ENCODE measurements around the gene TSPAN32.

- TF ChIP-seq CTCF (conservative IDR thresholded peaks at IDR 0.05 in 1 of 2, IDR thresholded peaks at IDR 0.05 in 1 of 2; ENCODE audit: low read depth in 1 of 2, low read length in 2 of 2) (no peak), EZH2 (IDR thresholded peaks at IDR 0.05; ENCODE audit: low read length, missing control alignments) (no peak)
Measured at GRCh38 chr11:2265396-2265795, 36.4 kb upstream of the TSPAN32 start.

Measured in fibroblast of lung (primary cell).